Medulla oblongata (tissue), 1 donor: Measurements from ENCODE around the gene MIER1.
"Not testable (repeated sequence)": the region's sequence is repeated elsewhere in the genome, so short reads cannot be mapped to it uniquely, and the experiment has no call there.

Experiments
- DNase-seq: peaks from one replicate; pipeline ENCODE4 v3.0.0-alpha.2; 2015; ENCODE audit errors: extremely low spot score

The MIER1 gene

GRCh38 chr1:66924756-66925557 lies at the start of gene MIER1, which contains the start of gene DNAI4:
MIER1 (plus strand) TSS chr1:66924990; CDS start chr1:66925029, 39 bp downstream.
DNAI4 (minus strand) TSS chr1:66924856; CDS start chr1:66924831, 25 bp downstream.
- DNase-seq = peak; percentile 98

GRCh38 chr1:66876664-66877063 lies 48.1 kb upstream of the MIER1 start:
- DNase-seq = no peak

- DNase-seq = no peak
These were observed 35.8 kb upstream of the MIER1 start for GRCh38 chr1:66889030-66889429.

- DNase-seq = no peak
These were observed 34.2 kb upstream of the MIER1 start for GRCh38 chr1:66890621-66891020.

- DNase-seq = no peak
These were observed 31.1 kb upstream of the MIER1 start for GRCh38 chr1:66893712-66894111.

- DNase-seq = not testable (repeated sequence)
These were observed 9.6 kb upstream of the MIER1 start for GRCh38 chr1:66915203-66915602.

- no peak for DNase-seq
These were observed 8.5 kb upstream of the MIER1 start for GRCh38 chr1:66916320-66916719.

- DNase-seq = no peak
These were observed 7.3 kb upstream of the MIER1 start for GRCh38 chr1:66917476-66917875.

- DNase-seq = no peak
These were observed 5.7 kb upstream of the MIER1 start for GRCh38 chr1:66919063-66919462.

GRCh38 chr1:66919828-66920227 lies 5.0 kb upstream of the MIER1 start:
- DNase-seq = no peak

GRCh38 chr1:66920543-66920942 lies 4.2 kb upstream of the MIER1 start:
- no peak for DNase-seq

GRCh38 chr1:66925558-66925910 lies 744 bp downstream of the MIER1 start:
- no peak for DNase-seq

GRCh38 chr1:66925944-66926343 lies 1.2 kb downstream of the MIER1 start:
- no peak for DNase-seq

- DNase-seq = no peak
These were observed 2.7 kb downstream of the MIER1 start for GRCh38 chr1:66927528-66927927.

GRCh38 chr1:66929146-66929688 lies 4.4 kb downstream of the MIER1 start:
- DNase-seq = no peak

- DNase-seq = no peak
These were observed 4.9 kb downstream of the MIER1 start for GRCh38 chr1:66929691-66929998.

GRCh38 chr1:66929999-66930822 lies 5.4 kb downstream of the MIER1 start:
- peak; percentile 97 for DNase-seq

GRCh38 chr1:66930823-66931174 lies 6.0 kb downstream of the MIER1 start:
- no peak for DNase-seq

- no peak for DNase-seq
These were observed 6.8 kb downstream of the MIER1 start for GRCh38 chr1:66931590-66931989.

- no peak for DNase-seq
These were observed 7.5 kb downstream of the MIER1 start for GRCh38 chr1:66932291-66932690.

- DNase-seq = no peak
These were observed 9.3 kb downstream of the MIER1 start for GRCh38 chr1:66933887-66934700.
